Memory B cell (primary cell): ENCODE measurements around the gene DHH.
A peak's percentile ranks its signal among the peaks of the same experiment; 100 is the strongest.

Experiments
- ATAC-seq: fragments of 150-1000 bp; cut with Tn5 transposase; 2 replicates; pipeline ENCODE4 v1.10.0; 2021; ENCODE audit warnings: low read depth, mild to moderate bottlenecking, moderate library complexity
- DNase-seq, 2 donors: peaks; one replicate each; pipeline ENCODE4 v3.0.0; 2022; ENCODE audit warnings: low spot score in 2 of 2
- H3K27ac Mint-ChIP-seq: one replicate; pipeline ENCODE4 v1.8.0; 2022; ENCODE audit warnings: mild to moderate bottlenecking, moderate library complexity, mixed read lengths
- H3K27me3 Mint-ChIP-seq: one replicate; pipeline ENCODE4 v1.8.0; 2022; ENCODE audit warnings: mixed read lengths
- H3K36me3 Mint-ChIP-seq: one replicate; pipeline ENCODE4 v1.8.0; 2022; ENCODE audit warnings: mild to moderate bottlenecking, mixed read lengths
- H3K4me1 Mint-ChIP-seq: one replicate; pipeline ENCODE4 v1.8.0; 2022; ENCODE audit warnings: mixed read lengths
- H3K4me3 Mint-ChIP-seq: one replicate; pipeline ENCODE4 v1.8.0; 2022; ENCODE audit warnings: mild to moderate bottlenecking, moderate library complexity, mixed read lengths
- H3K9me3 Mint-ChIP-seq: one replicate; pipeline ENCODE4 v1.8.0; 2022; ENCODE audit warnings: mixed read lengths

Gene DHH

DNA sequence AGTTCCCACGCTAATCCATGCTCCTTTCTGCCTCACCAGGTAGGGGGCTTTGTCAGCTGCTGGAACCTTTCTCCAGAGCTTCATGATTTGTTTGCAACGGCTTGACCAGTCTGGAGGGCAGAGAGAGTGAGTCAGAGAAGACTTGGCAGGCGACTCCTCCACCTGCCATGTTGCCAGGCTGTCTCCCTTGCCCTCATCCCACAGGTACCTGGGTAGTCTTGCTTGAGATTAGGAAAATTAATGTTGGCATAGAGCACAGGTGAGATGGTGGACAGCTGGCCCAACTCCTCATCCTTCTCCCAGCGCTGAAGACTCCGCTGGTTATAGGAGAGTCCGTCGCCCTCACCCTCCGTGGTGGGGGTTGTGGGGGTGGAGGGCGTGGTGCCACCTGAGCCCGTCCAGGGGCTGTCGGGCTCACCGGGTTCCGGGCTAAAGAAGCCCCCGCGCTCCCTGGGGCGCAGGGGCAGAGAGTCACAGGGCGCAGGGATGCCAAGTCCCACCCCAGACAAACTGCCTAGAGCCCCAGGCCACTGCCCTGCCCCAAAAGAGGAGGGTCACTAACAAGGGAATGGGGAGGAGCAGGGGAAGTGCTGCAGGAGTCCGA lies 52.6 kb downstream of the DHH start:
- Mint-ChIP-seq H3K4me1 (peaks cover 7% of the 10 kb centered on the region), H3K27ac (no peak overlapping the region), H3K9me3 (no peaks in the 10 kb centered on the region), H3K27me3 (no peaks in the 10 kb centered on the region), H3K36me3 (peaks cover 46% of the 10 kb centered on the region), H3K4me3 (no peak overlapping the region)
- ATAC-seq (no peak), DNase-seq (no peak)

- Mint-ChIP-seq H3K9me3 (no peaks in the 10 kb centered on the region), H3K27ac (no peak overlapping the region), H3K4me1 (peaks cover 7% of the 10 kb centered on the region), H3K27me3 (no peaks in the 10 kb centered on the region), H3K4me3 (no peak overlapping the region), H3K36me3 (peaks cover 46% of the 10 kb centered on the region)
- ATAC-seq (no peak), DNase-seq (no peak)
Observed at GRCh38 chr12:49041036-49041880, 53.3 kb downstream of the DHH start.

DNA sequence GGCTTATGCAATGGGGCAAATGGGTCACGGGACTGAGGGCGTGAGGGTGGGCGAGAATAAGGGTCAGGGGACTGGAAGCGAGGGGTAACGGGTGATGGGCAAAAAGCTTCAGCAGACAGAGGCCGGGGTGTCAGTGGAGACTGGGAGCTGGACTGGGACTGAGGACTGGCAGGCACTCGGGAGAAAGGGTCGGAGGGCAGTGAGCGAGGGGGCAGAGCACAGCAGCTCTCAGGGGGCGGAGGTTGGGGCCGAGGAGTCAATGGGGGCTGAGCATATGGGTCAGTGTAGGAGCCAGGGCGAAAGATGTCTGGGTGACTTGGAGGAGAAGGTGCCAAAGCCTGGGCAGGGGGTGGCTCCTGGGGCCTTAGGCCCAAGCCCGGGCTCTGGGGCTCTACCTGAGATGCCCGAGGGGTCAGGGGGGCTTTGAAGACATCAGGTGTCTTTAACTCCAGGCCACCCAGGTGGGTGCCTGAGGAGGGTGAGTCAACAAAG lies 54.2 kb downstream of the DHH start:
- peaks cover 38% of the 10 kb centered on the region for H3K36me3 Mint-ChIP-seq
- no peak overlapping the region for H3K4me3 Mint-ChIP-seq
- H3K27me3 Mint-ChIP-seq: no peaks in the 10 kb centered on the region
- peak overlapping the region; percentile 45 for H3K27ac Mint-ChIP-seq
- DNase-seq: no peak
- no peak for ATAC-seq
- peaks cover 7% of the 10 kb centered on the region for H3K4me1 Mint-ChIP-seq
- no peaks in the 10 kb centered on the region for H3K9me3 Mint-ChIP-seq

GRCh38 chr12:49039421-49040363 lies 54.9 kb downstream of the DHH start:
- no peak for ATAC-seq
- H3K4me1 Mint-ChIP-seq: peaks cover 7% of the 10 kb centered on the region
- no peak overlapping the region for H3K4me3 Mint-ChIP-seq
- peaks cover 37% of the 10 kb centered on the region for H3K36me3 Mint-ChIP-seq
- H3K9me3 Mint-ChIP-seq: no peaks in the 10 kb centered on the region
- H3K27me3 Mint-ChIP-seq: no peaks in the 10 kb centered on the region
- H3K27ac Mint-ChIP-seq: peak overlapping the region; percentile 45
- no peak for DNase-seq

DNA sequence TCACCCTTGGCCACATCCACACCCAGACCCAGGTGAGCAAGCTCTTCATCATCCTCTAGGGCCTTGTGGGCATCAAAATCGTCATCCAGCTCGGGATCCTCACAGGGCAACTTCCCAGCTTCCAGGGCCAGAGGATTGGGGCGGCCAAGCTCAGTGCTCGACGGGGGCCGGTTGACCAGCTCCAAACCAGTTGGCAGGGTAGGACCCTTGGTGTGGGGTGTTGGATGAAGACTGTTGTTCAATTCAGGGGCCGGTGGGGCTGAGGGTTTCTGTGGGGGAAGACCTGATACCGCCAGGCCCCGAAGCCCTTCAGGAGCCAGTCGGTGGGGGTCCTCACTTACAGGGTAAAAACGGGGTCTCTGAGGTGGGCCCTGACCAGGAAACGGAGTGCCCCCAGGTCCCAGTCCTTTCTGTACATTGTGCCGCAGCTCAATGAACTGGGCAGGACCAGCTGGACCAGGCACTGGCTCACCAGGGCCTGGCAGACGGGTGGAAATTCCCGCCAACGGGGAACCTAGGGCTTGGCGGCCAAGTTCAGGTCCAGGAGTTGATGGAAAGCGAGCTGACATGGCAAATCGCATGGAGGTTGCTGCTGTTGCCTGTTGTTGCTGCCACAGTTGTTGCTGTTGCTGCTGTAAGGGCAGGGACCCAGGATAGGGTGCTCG lies 56.2 kb downstream of the DHH start:
- DNase-seq (no peak), ATAC-seq (no peak)
- peaks cover 2% of the 10 kb centered on the region for H3K4me1 Mint-ChIP-seq
- H3K9me3 Mint-ChIP-seq: no peaks in the 10 kb centered on the region
- H3K27me3 Mint-ChIP-seq: no peaks in the 10 kb centered on the region
- no peak overlapping the region for H3K4me3 Mint-ChIP-seq
- peaks cover 31% of the 10 kb centered on the region for H3K36me3 Mint-ChIP-seq
- no peak overlapping the region for H3K27ac Mint-ChIP-seq

DNA sequence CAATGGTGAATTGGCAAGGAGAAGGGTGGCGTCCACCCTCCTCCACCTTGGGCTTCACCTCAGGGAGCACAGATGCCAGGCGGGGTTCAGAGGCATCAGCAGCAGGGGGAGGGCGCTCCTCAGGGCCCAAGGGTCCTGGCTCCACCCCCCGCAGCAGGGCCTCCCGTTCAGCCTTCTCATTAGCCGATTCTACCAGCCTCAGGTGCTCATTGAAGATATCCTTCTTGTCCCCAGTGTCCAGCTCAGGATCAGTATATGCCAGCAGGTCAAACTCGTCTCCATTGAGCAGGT lies 56.7 kb downstream of the DHH start:
- Mint-ChIP-seq H3K9me3 (no peaks in the 10 kb centered on the region), H3K36me3 (peaks cover 31% of the 10 kb centered on the region)

GRCh38 chr12:49037111-49037946 lies 57.3 kb downstream of the DHH start:
- Mint-ChIP-seq H3K36me3 (peaks cover 32% of the 10 kb centered on the region), H3K9me3 (no peaks in the 10 kb centered on the region), H3K4me1 (peaks cover 2% of the 10 kb centered on the region), H3K27ac (no peak overlapping the region), H3K4me3 (no peak overlapping the region), H3K27me3 (no peaks in the 10 kb centered on the region)
- DNase-seq: no peak
- no peak for ATAC-seq

More for the DNA sequence above, 56.7 kb downstream of the DHH start:
- ATAC-seq (no peak), DNase-seq (no peak)
- peaks cover 2% of the 10 kb centered on the region for H3K4me1 Mint-ChIP-seq
- H3K4me3 Mint-ChIP-seq: no peak overlapping the region
- H3K27me3 Mint-ChIP-seq: no peaks in the 10 kb centered on the region
- no peak overlapping the region for H3K27ac Mint-ChIP-seq
